Neural progenitor cell (in vitro differentiated cells): Measurements from ENCODE around the gene ZNF385A.

Experiments
- EZH2 ChIP-seq: fragments of 200-600 bp; sonication (generic); IDR thresholded peaks from 2 replicates; pipeline ENCODE4 v1.6.1; 2017; ENCODE audit warnings: antibody characterized with exemption, mild to moderate bottlenecking, moderate library complexity
- TF ChIP-seq, protein P1 (sequence below): fragments of 200-600 bp; sonication (generic); IDR thresholded peaks from 2 replicates; pipeline ENCODE4 v1.5.1; 2017; ENCODE audit warnings: antibody characterized with exemption, mild to moderate bottlenecking

DNA sequence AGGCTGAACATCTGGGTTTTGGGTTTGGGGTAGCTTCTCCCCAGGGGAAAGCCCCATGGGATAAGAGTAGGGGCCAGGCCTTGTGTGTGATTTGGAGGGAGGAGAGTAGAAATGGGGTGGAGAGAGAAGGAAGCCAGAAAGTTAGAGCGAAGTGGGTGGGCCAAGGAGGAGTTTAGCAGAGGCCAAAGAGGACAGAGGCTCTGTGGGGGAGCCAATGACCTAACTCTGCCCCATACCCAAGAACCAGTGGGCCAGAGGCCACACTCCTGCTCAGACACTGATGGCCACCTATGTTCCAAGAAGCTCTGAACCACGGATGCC lies 9.3 kb downstream of the ZNF385A start:
- TF ChIP-seq, protein P1, sequence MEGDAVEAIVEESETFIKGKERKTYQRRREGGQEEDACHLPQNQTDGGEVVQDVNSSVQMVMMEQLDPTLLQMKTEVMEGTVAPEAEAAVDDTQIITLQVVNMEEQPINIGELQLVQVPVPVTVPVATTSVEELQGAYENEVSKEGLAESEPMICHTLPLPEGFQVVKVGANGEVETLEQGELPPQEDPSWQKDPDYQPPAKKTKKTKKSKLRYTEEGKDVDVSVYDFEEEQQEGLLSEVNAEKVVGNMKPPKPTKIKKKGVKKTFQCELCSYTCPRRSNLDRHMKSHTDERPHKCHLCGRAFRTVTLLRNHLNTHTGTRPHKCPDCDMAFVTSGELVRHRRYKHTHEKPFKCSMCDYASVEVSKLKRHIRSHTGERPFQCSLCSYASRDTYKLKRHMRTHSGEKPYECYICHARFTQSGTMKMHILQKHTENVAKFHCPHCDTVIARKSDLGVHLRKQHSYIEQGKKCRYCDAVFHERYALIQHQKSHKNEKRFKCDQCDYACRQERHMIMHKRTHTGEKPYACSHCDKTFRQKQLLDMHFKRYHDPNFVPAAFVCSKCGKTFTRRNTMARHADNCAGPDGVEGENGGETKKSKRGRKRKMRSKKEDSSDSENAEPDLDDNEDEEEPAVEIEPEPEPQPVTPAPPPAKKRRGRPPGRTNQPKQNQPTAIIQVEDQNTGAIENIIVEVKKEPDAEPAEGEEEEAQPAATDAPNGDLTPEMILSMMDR = no peak
- no peak for TF ChIP-seq EZH2
